Ramos (cell line): ENCODE data around the gene ZC3H18.

Experiments
- in situ Hi-C: fragments of 300-500 bp; cut with MboI; formaldehyde crosslinking; loops from one replicate; pipeline ENCODE4 v1.14.3; 2022; ENCODE audit warnings: low sequenced_read_pairs; ENCODE audit not compliant: unreplicated experiment

The ZC3H18 gene

GRCh38 chr16:88618182-88618955 lies 48.2 kb downstream of the ZC3H18 start:
- in situ Hi-C loops: no loop called here

GRCh38 chr16:88618956-88619667 lies 48.9 kb downstream of the ZC3H18 start:
- in situ Hi-C loops: no loop called here

GRCh38 chr16:88619859-88620815 lies 49.9 kb downstream of the ZC3H18 start:
- in situ Hi-C loops: no loop called here

- in situ Hi-C loops: no loop called here
Measured at GRCh38 chr16:88622125-88622524, 51.9 kb downstream of the ZC3H18 start.

GRCh38 chr16:88622866-88623265 lies 52.7 kb downstream of the ZC3H18 start:
- in situ Hi-C loops: no loop called here

- in situ Hi-C loops: no loop called here
Measured at GRCh38 chr16:88623858-88624257, 53.7 kb downstream of the ZC3H18 start.

- in situ Hi-C loops: no loop called here
Measured at GRCh38 chr16:88624481-88624880, 54.3 kb downstream of the ZC3H18 start.

- in situ Hi-C loops: no loop called here
Measured at GRCh38 chr16:88624977-88625576, 54.9 kb downstream of the ZC3H18 start.

- in situ Hi-C loops: no loop called here
Measured at GRCh38 chr16:88626646-88627045, 56.4 kb downstream of the ZC3H18 start.

GRCh38 chr16:88627531-88628411 lies 57.6 kb downstream of the ZC3H18 start:
- in situ Hi-C loops: no loop called here

- in situ Hi-C loops: no loop called here
Measured at GRCh38 chr16:88628512-88628974, 58.3 kb downstream of the ZC3H18 start.

GRCh38 chr16:88629835-88630234 lies 59.6 kb downstream of the ZC3H18 start:
- in situ Hi-C loops: no loop called here

GRCh38 chr16:88630433-88630832 lies 60.2 kb downstream of the ZC3H18 start:
- in situ Hi-C loops: no loop called here

- in situ Hi-C loops: no loop called here
Measured at GRCh38 chr16:88630941-88631340, 60.7 kb downstream of the ZC3H18 start.

GRCh38 chr16:88631384-88631783 lies 61.2 kb downstream of the ZC3H18 start:
- in situ Hi-C loops: no loop called here

GRCh38 chr16:88631920-88632586 lies 61.9 kb downstream of the ZC3H18 start:
- in situ Hi-C loops: no loop called here

- in situ Hi-C loops: no loop called here
Measured at GRCh38 chr16:88632587-88632930, 62.4 kb downstream of the ZC3H18 start.

- in situ Hi-C loops: no loop called here
Measured at GRCh38 chr16:88633684-88634140, 63.5 kb downstream of the ZC3H18 start.
